HuH-7 (cell line): ENCODE measurements around the gene MRAP2.
"Not testable (repeated sequence)": the region's sequence is repeated elsewhere in the genome, so short reads cannot be mapped to it uniquely, and the experiment has no call there.

ENCODE experiments used
- DNase-seq: peaks from one replicate; pipeline ENCODE4 v3.0.0; 2011; ENCODE audit warnings: low spot score

Gene MRAP2

DNA sequence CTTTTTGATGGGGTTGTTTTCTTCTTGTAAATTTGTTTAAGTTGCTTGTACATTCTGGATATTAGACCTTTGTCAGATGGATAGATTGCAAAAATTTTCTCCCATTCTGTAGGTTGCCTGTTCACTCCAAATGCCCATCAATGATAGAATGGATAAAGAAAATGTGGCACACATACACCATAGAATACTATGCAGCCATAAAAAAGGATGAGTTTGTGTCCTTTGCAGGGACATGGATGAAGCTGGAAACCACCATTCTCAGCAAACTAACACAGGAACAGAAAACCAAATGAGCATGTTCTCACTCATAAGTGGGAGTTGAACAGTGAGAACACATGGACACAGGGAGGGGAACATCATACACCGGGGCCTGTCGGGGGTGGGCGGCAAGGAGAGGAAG, 1.6 kb upstream of the MRAP2 start:
- not testable (repeated sequence) for DNase-seq

DNA sequence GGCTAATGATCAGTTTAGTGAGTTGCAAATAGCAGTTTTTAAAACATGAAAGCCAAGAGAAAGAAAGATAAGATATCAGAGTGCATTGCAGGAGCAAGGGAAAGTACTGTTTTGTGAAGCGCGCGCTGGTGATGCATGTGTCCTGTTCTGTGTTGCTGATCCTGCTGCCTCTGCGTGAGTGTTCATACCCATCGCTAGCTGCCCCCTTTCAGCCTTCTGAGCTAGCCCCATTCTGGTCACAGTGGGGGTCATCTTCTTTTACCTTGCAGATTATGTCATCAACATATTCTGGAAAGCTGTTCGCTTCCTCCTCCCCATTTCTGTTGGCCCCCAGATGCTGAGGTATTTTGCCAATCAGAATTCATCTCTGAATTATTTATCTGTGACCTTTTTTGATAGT, 1.9 kb downstream of the MRAP2 start:
- no peak for DNase-seq

DNA sequence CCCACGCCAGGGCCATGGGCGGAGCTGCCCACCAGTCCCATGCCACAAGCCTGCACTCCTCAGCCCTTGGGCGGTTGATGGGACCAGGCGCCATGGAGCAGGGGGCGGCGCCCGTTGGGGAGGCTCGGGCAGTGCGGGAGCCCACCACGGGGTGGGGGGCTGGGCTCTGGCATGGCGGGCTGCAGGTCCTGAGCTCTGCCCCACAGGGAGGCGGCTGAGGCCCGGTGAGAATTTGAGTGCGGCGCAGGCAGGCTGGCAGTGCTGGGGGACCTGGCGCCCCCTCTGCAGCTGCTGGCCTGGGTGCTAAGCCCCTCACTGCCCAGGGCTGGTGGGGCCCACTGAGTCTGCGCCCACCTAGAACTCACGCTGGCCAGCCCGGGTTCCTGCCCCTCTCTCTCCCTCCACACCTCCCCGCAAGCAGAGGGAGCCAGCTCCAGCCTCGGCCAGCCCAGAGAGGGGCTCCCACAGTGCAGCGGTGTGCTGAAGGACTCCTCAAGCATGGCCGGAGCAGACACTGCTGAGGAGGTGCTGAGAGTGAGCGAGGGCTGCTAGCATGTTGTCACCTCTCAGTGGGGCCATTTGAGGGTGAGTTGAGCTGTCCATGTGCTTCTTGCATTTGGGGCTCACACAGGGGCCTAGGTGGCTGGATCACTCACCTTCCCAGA, 4.0 kb downstream of the MRAP2 start:
- DNase-seq: no peak

DNA sequence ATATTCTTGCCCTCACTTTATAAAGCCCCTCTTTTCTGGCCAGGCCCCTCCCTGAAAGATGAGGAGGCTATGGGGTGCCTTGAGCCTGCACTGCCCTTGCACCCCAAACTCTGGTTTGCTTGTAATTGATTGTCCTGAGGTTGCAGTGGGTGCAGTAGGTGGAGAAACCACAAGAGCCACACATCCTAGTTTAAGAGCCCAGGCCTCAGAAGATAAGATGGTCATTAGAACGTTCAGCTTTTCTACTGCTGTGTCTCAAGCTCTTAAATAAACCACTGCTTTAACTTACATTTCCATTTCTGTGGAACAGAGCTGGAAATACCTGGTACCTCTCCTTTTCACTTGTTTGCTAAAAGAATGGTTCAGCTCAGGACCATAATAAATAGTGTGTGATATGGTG, 9.0 kb downstream of the MRAP2 start:
- DNase-seq: no peak

DNA sequence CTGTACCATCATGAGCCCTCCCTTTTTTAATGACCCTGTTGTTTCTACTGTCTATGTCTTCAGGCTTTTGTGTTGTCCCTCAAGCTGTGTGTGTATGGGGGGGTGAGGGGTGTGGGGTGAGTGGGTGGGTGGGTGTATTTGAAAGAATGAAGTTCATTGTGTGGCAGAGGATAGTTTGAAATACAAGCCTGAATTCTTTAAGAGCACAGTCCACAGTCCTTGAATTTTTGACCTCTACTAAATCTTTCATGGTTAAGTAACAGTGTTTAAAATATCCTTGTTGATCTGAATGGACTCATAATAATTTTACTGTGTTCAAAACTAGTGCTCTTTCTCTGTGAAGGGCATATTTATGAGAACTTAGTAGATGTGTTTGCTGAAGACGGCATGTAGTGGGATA, 10.0 kb downstream of the MRAP2 start:
- no peak for DNase-seq

DNA sequence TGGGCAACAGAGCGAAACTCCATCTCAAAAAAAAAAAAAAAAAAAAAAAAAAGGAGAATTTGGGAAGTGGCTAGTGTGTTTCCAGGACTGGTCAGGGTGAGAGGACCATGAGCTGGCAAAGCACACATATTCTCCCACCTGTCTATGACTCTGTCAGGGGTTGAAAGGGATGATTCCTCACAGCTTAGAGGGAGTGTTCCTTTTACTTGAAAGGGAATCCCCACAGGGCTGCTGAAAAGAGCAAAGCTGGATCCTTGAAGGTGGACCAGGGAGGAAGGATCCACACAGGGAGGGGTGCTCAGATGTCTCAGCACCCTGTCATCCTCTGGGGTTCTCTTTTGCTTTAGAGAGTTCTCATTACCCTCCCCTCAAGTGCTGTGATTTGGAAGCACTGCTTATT, 13.2 kb downstream of the MRAP2 start:
- no peak for DNase-seq

DNA sequence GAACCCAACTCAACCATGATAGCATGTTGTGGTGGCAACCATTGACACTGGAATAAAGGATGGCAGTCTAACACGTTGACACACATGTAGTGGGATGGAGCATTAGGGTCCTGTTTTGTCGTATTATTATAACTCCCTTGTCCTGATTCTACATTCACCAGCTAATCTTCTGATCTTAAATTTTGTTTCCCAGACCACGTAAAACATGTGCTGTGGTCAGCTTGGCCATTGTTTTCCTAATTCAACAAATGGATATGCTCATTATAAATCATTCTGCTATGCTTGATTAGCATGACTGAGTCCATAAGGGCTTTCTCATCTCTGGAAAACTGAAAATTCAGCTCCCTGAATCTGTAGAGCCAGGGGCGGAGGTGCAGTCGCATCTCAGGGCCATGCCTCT, 15.0 kb downstream of the MRAP2 start:
- no peak for DNase-seq

DNA sequence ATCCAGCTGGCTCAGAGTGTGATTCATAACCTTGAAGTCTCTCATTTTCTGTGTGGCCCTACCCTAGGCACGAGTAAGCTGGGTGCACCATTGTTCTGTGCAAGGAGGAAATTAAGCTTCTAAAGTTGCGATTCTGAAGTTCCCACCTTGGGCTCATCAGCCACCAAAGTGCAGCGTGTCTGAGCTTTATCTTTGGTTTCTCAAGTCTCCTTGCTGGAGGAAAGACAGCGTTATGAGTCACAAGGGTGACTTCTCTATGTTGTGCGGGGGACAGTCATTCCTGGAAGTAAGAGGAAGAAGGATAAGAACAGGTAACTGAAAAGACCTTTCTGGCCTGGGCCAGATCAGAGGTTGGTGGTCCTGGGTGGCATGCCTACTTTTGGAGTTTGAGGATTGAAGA, 16.8 kb downstream of the MRAP2 start:
- DNase-seq: no peak

DNA sequence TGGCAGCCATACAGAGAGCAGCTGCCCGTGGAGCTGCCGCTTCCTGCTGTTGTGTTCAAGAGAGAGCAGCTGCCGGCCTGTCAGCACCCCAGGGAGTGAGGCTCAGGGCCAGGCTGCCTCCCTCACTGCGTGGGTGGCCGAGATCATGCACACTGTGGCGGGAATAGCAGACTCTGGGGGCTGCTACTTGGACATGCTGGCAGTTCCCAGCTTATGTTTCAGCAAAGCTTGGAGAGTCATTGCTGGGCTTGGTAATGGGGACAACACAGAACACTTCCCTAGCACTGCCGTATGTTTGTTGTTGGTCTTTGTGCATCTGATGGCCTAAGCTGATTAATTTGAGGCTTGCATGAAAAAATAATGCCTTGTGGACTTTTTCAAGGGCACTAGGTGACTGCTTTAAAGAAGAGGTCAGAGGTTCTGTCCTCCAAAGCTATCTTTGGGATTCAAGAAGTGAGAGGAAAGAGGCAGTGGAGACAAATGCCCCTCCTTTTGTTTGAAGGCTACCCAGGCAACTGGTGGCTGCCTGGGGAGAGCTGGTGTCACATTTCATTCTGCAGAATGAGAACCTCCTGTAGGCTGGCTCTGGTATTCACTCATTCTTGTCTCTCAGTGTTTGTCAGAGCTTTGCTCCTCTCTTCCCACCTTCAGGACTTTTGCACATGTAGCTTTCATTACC, 18.8 kb downstream of the MRAP2 start:
- peak; percentile 49 for DNase-seq

DNA sequence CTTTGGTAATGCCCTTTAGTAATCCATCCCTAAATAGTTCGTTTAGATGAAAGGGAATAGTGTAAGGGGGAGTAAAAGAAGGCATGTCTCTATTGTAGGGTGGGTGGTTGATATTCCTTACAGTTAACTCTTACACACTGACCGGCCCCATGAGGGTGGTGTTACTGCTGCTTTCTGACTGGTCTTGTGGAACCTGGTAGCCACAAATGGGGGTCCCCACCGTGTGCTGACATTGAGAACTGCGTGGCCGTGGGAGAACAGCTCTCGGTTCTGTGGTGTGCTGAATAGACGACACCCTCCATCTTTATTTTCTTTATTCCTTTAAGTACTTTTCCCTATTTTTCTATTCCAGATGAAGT, 19.3 kb downstream of the MRAP2 start:
- DNase-seq: no peak

DNA sequence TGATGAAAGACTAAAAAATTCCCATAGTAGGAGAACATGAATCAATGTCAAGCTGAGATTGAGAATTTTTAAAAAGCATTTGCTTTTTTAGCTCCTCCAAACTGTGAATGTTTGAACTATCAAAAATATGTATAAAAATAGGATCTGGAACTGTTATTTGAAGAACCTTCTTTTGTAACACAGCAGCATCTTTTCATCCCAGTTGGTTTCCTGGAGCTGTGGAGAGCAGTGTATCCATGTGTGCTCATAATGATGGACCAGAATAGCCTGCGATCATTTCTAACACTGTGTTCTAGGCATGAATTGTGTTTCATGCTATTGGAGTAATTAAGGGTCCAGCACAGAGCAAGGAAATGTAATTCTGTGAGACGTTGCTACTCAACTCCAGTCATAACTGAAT, 22.1 kb downstream of the MRAP2 start:
- no peak for DNase-seq

DNA sequence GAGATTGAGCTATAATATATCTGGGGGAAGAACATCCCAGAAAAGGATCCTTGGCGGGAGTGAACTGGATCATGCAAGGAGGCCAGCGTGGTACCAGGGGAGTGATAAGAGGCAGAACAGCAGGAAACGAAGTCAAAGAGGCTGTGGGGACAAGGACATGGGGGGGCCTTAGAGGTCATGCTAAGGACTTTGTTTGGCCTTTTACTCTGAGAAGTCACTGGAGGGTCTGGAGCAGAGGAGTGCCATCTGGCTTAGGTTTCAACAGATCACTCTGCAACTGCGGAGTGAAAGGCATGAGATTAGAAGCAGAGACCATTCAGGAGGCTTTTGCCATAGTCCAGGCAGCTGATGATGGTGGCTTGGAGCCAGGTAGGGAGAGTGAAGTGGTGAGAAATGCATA, 24.3 kb downstream of the MRAP2 start:
- no peak for DNase-seq

DNA sequence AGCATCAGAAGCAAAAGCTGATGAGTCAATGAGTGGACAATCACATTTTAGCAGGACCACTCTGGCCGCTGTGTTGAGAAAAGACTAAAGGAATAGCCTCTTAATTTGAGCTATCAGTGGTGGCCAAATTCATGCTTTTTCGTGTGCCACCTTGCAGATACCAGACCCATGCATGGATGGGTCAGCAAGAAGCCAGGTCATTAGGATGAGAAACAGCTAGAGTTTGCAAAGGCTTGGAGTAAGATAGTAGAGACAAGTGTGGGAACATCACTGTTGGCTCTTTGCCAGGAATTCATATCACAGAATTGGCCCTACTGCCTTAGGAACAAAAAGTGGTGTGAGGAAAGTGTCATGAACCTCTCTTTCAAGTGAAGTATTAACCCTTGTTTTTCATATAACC, 25.5 kb downstream of the MRAP2 start:
- DNase-seq: no peak

DNA sequence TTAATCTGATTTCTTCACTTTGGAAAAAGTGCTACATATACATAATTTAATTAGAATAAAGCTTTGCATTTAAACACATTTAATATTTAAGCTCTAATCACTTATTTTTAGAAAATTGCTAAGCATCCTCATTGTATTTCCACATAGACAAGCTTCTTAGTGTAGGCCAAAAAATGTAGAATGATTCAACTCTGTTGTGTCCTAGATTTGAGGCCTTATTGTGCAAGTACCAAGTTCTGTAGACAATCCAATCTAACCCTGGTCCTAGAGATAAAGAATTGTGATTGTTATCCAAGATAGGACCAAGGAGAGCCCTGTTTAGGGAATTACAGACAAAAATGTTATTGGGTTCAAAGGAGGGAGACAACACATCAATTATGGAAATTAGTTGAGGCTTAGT, 27.6 kb downstream of the MRAP2 start:
- DNase-seq: no peak

DNA sequence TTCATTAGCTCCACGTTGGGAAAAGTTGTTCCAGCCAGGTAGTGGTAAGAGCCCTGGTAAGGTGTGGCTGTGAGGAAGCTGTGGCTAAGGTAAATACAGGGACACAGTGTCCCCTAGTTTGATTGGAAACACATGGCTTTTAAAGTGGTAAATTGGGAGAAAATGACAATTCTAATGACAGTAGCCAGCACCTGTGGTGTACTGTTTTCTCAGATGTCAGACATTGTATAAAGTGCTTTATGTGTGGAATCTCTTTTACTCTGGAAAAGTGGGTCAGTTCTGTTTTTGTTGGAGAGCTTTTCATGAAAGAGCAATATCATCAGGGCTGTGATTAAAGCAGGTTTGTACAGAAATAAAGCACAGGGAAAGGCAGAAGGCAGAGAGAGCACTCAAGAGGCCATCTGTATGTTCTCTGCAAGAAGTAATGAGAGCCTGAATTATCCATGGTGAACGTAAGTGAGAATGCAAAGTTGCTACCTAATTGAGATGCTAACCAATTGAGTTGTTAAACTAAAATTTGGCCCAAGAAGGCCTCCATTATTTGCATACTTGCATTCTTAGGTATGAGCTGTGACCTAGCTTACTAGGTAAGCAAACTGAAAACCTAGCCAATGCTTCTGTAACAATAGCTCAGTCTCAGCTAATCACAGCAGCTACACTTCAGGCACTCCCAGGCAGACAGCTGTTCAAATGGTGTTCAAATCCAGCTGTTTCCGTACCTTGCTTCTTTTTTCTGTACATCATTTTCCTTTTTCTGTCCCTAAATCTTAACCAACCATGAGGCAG, 28.2 kb downstream of the MRAP2 start:
- no peak for DNase-seq

DNA sequence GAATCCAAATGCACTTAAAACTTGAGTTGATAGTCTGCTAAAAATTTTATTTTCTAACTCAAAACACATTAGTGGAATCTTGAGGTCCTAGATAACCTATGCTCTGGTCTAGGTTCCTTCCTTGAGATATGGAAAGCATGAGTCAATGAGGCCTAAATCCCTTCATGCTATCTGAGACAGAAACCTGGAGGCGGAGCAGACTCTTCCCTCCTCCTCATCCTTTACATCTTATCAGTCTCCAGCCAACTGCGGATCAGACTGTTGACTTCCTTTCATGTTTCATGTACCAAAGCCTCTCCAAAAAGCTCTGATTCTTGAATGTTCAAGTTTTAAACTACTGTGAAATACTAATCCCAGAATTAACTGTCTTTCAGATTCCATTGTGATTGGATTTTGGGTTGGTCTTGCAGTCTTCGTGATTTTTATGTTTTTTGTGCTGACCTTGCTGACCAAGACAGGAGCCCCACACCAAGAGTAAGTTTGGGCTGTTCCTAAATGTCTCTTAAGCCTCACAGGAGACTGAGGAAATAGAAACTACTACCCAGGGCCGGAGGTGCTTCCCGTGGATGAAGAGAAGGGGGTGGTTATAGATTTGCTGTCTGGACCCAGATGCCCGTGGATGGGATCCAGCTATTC, 29.1 kb downstream of the MRAP2 start:
- no peak for DNase-seq

DNA sequence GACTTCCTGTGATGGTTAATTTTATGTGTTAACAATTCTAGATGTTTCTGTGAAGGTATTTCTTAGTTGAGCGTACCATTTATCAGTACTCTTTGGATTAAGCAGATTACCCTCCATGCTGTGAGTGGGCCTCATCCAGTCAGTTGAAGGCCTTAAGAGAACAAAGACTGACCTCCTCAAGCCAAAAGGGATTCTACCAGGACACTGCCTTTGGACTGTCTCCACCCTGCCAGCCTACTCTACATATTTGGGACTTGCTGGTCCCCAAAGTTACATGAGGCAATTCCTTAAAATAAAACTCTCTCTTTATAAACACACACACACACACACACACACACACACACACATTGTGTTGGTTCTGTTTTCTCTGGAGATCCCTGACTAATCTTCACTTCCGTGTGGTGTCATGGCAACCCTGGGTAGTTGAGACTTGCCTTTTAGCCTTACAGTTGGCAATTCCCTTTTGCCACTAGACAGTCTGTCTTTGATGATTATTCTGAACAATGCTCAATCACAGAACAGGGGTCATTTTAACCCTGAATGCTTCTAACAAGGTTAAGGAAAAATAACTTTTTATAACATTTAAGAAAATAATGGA, 32.2 kb downstream of the MRAP2 start:
- no peak for DNase-seq

DNA sequence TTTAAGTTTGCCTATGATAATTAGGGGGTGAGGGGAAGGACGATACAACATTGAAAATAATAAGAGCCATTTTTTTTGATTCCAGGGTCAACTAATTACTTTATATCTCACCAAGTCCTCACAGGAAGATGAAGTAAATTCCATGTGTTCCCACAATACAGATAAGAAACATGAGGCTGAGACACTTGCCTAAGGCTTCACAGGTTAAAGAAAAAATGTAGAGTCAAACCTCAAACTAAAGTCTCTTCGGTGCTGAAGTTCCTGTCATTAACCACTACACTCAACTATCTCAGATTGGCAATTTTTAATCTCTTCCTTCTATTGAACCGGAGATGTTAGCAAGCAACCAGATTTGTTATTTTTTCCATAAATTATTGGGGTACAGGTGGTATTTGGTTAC, 33.0 kb downstream of the MRAP2 start:
- DNase-seq: no peak

DNA sequence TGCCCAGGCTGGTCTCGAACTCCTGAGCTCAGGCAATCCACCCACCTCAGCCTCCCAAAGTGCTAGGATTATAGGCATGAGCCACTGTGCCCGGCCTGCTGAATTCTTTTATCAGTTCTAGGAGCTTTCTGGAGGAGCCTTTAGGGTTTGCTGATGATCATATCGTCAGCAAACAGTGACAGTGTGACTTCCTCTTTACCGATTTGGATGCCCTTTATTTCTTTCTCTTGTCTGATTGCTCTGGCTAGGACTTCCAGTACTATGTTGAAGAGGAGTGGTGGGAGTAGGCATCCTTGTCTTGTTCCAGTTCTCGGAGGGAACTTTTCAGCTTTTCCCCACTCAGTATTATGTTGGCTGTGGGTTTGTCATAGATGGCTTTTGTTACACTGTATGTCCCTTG, 35.3 kb downstream of the MRAP2 start:
- DNase-seq: not testable (repeated sequence)

DNA sequence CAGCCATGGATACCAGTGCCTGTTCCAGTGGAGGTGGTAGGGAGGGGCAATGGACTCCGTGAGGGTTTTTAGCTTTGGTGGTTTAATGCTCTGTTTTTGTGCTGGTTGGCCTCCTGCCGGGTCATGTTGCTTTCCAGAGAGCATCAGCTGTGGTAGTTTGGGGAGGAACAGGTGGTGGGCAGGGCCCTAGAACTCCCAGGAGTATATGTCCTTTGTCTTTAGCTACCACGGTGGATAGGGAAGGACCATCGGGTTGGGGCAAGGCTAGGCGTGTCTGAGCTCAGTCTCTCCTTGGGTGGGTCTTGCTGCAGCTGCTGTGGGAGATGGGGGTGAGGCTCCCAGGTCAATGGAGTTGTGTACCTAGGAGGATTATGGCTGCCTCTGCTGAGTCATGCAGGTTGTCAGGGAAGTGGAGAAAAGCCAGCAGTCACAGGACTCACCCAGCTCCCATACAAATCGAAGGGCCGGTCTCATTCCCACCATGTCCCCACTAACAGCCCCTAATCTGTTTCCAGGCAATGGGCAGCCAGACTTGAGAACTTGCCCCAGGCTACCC, 38.9 kb downstream of the MRAP2 start:
- no peak for DNase-seq

DNA sequence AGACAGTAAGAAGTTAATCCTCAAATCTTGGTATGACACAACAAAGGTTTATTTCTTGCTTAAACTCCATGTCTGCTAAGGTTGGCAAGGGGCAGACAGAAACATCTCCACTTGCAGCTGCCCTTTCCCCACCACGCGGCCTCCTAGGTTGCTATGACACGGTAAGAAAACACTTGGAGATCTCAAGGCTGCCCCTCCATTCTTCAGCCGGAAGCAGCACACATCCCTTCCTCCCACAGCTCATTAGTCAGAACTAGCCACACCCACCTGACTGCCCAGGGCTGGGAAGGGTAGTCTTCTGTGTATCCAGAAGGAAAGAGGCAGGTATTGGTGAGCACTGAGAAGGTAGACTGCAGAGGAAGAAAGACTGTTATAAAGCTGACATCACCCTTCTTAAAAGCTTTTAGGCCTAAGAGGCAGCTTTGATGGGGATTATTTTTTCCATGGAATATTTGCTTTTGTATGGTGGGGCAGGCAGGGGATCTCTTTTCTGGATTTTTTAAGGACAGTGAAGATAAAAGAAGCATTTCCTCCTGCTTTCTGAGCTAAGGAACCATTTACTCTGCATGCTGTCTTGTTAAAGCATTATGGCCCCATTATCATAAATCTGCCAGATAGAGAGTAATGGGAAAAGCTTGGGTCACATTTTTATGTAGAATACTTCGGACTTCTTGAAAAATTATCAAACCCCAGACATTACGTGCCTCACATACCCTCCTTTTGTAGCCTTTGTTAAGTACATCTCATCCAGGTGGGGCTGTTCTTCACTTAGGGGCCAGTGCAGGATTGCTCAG, 41.6 kb downstream of the MRAP2 start:
- DNase-seq: no peak
